HCT116 (cell line): ENCODE measurements around the gene TEX9. TPM values are rescaled to one million over a fixed set of nuclear protein-coding genes. Genes with fewer than 3 reads are reported as not detected.

Experiments used
- ATAC-seq: fragments of 200-7000 bp; cut with Tn5 transposase; 2 replicates; pipeline ENCODE4 v1.9.1; 2020; ENCODE audit warnings: mild to moderate bottlenecking, moderate library complexity
- BruUV-seq: library from RNA; stranded (reverse); fragments of 400-500 nt; replicated peaks from 2 replicates; lab custom pipeline; 2021; lab: Mats Ljungman, UMichigan
- CTCF ChIA-PET: fragments of 300-600 bp; sonication (Branson Sonifier 250); formaldehyde crosslinking; loops from one replicate; lab custom pipeline; 2021; ENCODE audit warnings: antibody characterized with exemption; lab: Charles Lee
- POLR2A ChIA-PET: fragments of 300-600, 350-600 bp; sonication (Branson Sonifier 250); formaldehyde crosslinking; loops from one replicate; lab custom pipeline; 2021; ENCODE audit warnings: antibody characterized with exemption; lab: Charles Lee
- RAD21 ChIA-PET, 2 experiments: fragments of 300-600 bp; sonication (Branson Sonifier 250); formaldehyde crosslinking; loops; one replicate each; lab custom pipeline; 2023; ENCODE audit warnings: low total read pairs in 2 of 2; ENCODE audit not compliant: uncharacterized antibody in 2 of 2, unreplicated experiment in 2 of 2, low non-redundant PET in 1 of 2; lab: Charles Lee
- DNase-seq: peaks from one replicate; pipeline ENCODE4 v3.0.0-alpha.2; 2010; ENCODE audit warnings: low read depth, low spot score
- H2AFZ ChIP-seq: fragments of 200-600 bp; shearing (Covaris generic), sonication (generic); 2 replicates; pipeline ENCODE4 v1.6.1; 2017; ENCODE audit warnings: low read depth, mixed run types, mixed read lengths, antibody characterized with exemption, low read length; ENCODE audit not compliant: poor library complexity, severe bottlenecking
- H3K27ac ChIP-seq: 2 replicates; pipeline ENCODE4 v1.5.1; 2012; ENCODE audit warnings: low read depth, low read length
- H3K27me3 ChIP-seq: fragments of 200-600 bp; sonication (generic); 2 replicates; pipeline ENCODE4 v1.6.1; 2016; ENCODE audit warnings: mixed run types, low read length, mixed read lengths; ENCODE audit not compliant: insufficient read depth
- H3K36me3 ChIP-seq, 2 experiments: fragments of 200-500 bp in 1 of 2; fragments of 200-600 bp in 1 of 2; sonication (Bioruptor generic) in 1 of 2; sonication (generic) in 1 of 2; 2 replicates each; pipeline versions ENCODE4 v1.5.1 to v1.6.1; 2014 to 2016; ENCODE audit warnings: low read length in 2 of 2, inconsistent platforms in 1 of 2, mixed read lengths in 1 of 2, mixed run types in 1 of 2; ENCODE audit not compliant: insufficient read depth in 2 of 2, control insufficient read depth in 1 of 2
- H3K4me1 ChIP-seq, 2 experiments: fragments of 200-600 bp in 1 of 2; sonication (generic) in 1 of 2; 2 replicates each; pipeline versions ENCODE4 v1.5.1 to v1.6.1; 2012 to 2017; ENCODE audit warnings: low read length in 2 of 2, inconsistent platforms in 1 of 2, mild to moderate bottlenecking in 1 of 2, mixed read lengths in 1 of 2, mixed run types in 1 of 2, moderate library complexity in 1 of 2; ENCODE audit not compliant: insufficient read depth in 2 of 2, control insufficient read depth in 1 of 2
- H3K4me2 ChIP-seq: fragments of 200-600 bp; sonication (generic); 2 replicates; pipeline ENCODE4 v1.6.1; 2017; ENCODE audit warnings: mixed run types, low read length, mixed read lengths
- H3K4me3 ChIP-seq, 2 experiments: fragments of 200-600 bp in 1 of 2; sonication (generic) in 1 of 2; replicated peaks in 1 of 2; 2 replicates each; pipeline ENCODE4 v1.5.1; 2011 to 2016; ENCODE audit warnings: low read length in 2 of 2, control low read depth in 1 of 2, low read depth in 1 of 2, mild to moderate bottlenecking in 1 of 2, mixed read lengths in 1 of 2, mixed run types in 1 of 2
- H3K79me2 ChIP-seq: fragments of 200-600 bp; sonication (generic); 2 replicates; pipeline ENCODE4 v1.6.1; 2017; ENCODE audit warnings: mild to moderate bottlenecking, mixed run types, low read length, moderate library complexity, mixed read lengths; ENCODE audit not compliant: insufficient read depth
- H3K9ac ChIP-seq: fragments of 200-600 bp; sonication (generic); 2 replicates; pipeline ENCODE4 v1.6.1; 2016; ENCODE audit warnings: low read length, mixed read lengths
- H3K9me2 ChIP-seq: fragments of 200-600 bp; sonication (generic), shearing (Covaris generic); 2 replicates; pipeline ENCODE4 v1.6.1; 2017; ENCODE audit warnings: mixed run types, mild to moderate bottlenecking, moderate library complexity; ENCODE audit not compliant: insufficient read depth
- H3K9me3 ChIP-seq, 2 experiments: fragments of 200-500 bp in 1 of 2; fragments of 200-600 bp in 1 of 2; sonication (Bioruptor generic) in 1 of 2; sonication (generic) in 1 of 2; 2 replicates each; pipeline ENCODE4 v1.6.1; 2014 to 2017; ENCODE audit warnings: low read length in 2 of 2, mixed read lengths in 2 of 2, inconsistent platforms in 1 of 2, low read depth in 1 of 2, mild to moderate bottlenecking in 1 of 2, mixed run types in 1 of 2, moderate library complexity in 1 of 2; ENCODE audit not compliant: control insufficient read depth in 1 of 2, insufficient read depth in 1 of 2
- H4K20me1 ChIP-seq: fragments of 200-600 bp; sonication (generic), shearing (Covaris generic); 2 replicates; pipeline ENCODE4 v1.6.1; 2017; ENCODE audit warnings: mixed run types, mild to moderate bottlenecking, moderate library complexity; ENCODE audit not compliant: insufficient read depth
- ATF3 ChIP-seq: IDR thresholded peaks from 2 replicates; pipeline ENCODE4 v1.6.1; 2012
- CBX3 ChIP-seq: IDR thresholded peaks from 2 replicates; pipeline ENCODE4 v1.6.1; 2012; ENCODE audit warnings: low read depth
- CEBPB ChIP-seq: IDR thresholded peaks from 2 replicates; pipeline ENCODE4 v1.6.1; 2012; ENCODE audit warnings: low read depth
- EGR1 ChIP-seq: IDR thresholded peaks from 2 replicates; pipeline ENCODE4 v1.6.1; 2012; ENCODE audit warnings: low read depth
- ELF1 ChIP-seq: IDR thresholded peaks from 2 replicates; pipeline ENCODE4 v1.6.1; 2012; ENCODE audit warnings: low read depth, borderline replicate concordance
- EZH2 ChIP-seq: fragments of 200-600 bp; sonication (generic); IDR thresholded peaks from 2 replicates; pipeline ENCODE4 v1.6.1; 2017; ENCODE audit warnings: antibody characterized with exemption, mixed run types
- EZH2phosphoT487 ChIP-seq: fragments of 200-600 bp; IDR thresholded peaks from 2 replicates; pipeline ENCODE4 v1.6.1; 2018; ENCODE audit warnings: antibody characterized with exemption, borderline replicate concordance
- FOSL1 ChIP-seq: IDR thresholded peaks from 2 replicates; pipeline ENCODE4 v1.6.1; 2012; ENCODE audit warnings: low read depth
- JUND ChIP-seq: IDR thresholded peaks from 2 replicates; pipeline ENCODE4 v1.6.1; 2012
- MAX ChIP-seq: IDR thresholded peaks from 2 replicates; pipeline ENCODE4 v1.6.1; 2012
- POLR2A ChIP-seq: IDR thresholded peaks from 2 replicates; pipeline ENCODE4 v1.7.0; 2011; ENCODE audit warnings: borderline replicate concordance; ENCODE audit not compliant: insufficient read depth, insufficient read length; ENCODE audit errors: extremely low read depth
- RAD21 ChIP-seq: IDR thresholded peaks from 2 replicates; pipeline ENCODE4 v1.6.1; 2012; ENCODE audit warnings: low read depth, mild to moderate bottlenecking
- REST ChIP-seq: IDR thresholded peaks from 2 replicates; pipeline ENCODE4 v1.6.1; 2012; ENCODE audit warnings: low read depth
- SIN3A ChIP-seq: IDR thresholded peaks from 2 replicates; pipeline ENCODE4 v1.6.1; 2012; ENCODE audit warnings: low read depth
- SP1 ChIP-seq: IDR thresholded peaks from 2 replicates; pipeline ENCODE4 v1.6.1; 2012; ENCODE audit warnings: low read depth
- TCF7L2 ChIP-seq: IDR thresholded peaks from 2 replicates; pipeline ENCODE4 v1.7.0; 2011; ENCODE audit warnings: borderline replicate concordance, inconsistent platforms; ENCODE audit not compliant: insufficient read depth, insufficient read length; ENCODE audit errors: extremely low read depth
- YY1 ChIP-seq: IDR thresholded peaks from 2 replicates; pipeline ENCODE4 v1.6.1; 2011; ENCODE audit warnings: low read length, low read depth, moderate library complexity, mild to moderate bottlenecking; ENCODE audit not compliant: insufficient replicate concordance; ENCODE audit errors: extremely low read depth
- ZFX ChIP-seq: fragments of 450-650 bp; IDR thresholded peaks from 2 replicates; pipeline ENCODE4 v1.6.1; 2017
- ZNF274 ChIP-seq: fragments of 200-500 bp; sonication (Bioruptor generic); IDR thresholded peaks from 2 replicates; pipeline ENCODE4 v1.6.1; 2014; ENCODE audit warnings: mild to moderate bottlenecking, low read depth, low read length, inconsistent platforms
- intact Hi-C: fragments of 100-400 bp; cut with micrococcal nuclease; formaldehyde crosslinking; loops from 2 replicates; pipeline ENCODE4 v1.10.0; 2022
- total RNA-seq: library from RNA; stranded (reverse); gene quantifications from one replicate; pipeline ENCODE4 v1.2.1, GENCODE V29; 2021; ENCODE audit not compliant: unreplicated experiment

The TEX9 gene
- total RNA-seq, 1 experiment from 2014 or later, result 5.2 TPM

- ATAC-seq, result no peak
- Histone ChIP-seq H3K36me3 (no peaks in the 10 kb centered on the region), H3K4me1 (peaks cover 11 to 13% of the 10 kb centered on the region in 2 experiments), H3K79me2 (no peaks in the 10 kb centered on the region), H4K20me1 (no peaks in the 10 kb centered on the region), H2AFZ (no peak overlapping the region), H3K4me3 (no peak overlapping the region), H3K27ac (no peak overlapping the region), H3K27me3 (no peaks in the 10 kb centered on the region), H3K9me2 (no peaks in the 10 kb centered on the region), H3K9me3 (no peaks in the 10 kb centered on the region), H3K9ac (no peak overlapping the region), H3K4me2 (no peak overlapping the region)
- TF ChIP-seq ZFX (no peak), JUND (no peak), SP1 (no peak), YY1 (no peak), SIN3A (no peak), ELF1 (no peak), EZH2phosphoT487 (no peak), TCF7L2 (no peak), ATF3 (no peak), RAD21 (no peak), CBX3 (no peak), MAX (no peak), CEBPB (no peak), POLR2A (no peak)
- POLR2A ChIA-PET, result no interaction called here
- DNase-seq, result no peak
- BruUV-seq, result no TSS peak
- intact Hi-C loops, result no loop called here
- RAD21 ChIA-PET, result no interaction called here
- CTCF ChIA-PET, result no interaction called here
These were observed 1.9 kb downstream of the TEX9 start for GRCh38 chr15:56367156-56367555.

GRCh38 chr15:56369234-56369633 lies 4.0 kb downstream of the TEX9 start:
- no peaks in the 10 kb centered on the region for H4K20me1 ChIP-seq
- ATAC-seq (no peak), DNase-seq (no peak)
- CTCF ChIA-PET, result no interaction called here
- no peak overlapping the region for H2AFZ ChIP-seq
- no peaks in the 10 kb centered on the region for H3K79me2 ChIP-seq
- no peaks in the 10 kb centered on the region for H3K9me3 ChIP-seq
- H3K27me3 ChIP-seq, result no peaks in the 10 kb centered on the region
- RAD21 ChIA-PET, result no interaction called here
- no peak overlapping the region for H3K4me3 ChIP-seq
- H3K4me1 ChIP-seq, result peaks cover 11 to 13% of the 10 kb centered on the region in 2 experiments
- no peak overlapping the region for H3K9ac ChIP-seq
- BruUV-seq, result no TSS peak
- POLR2A ChIA-PET, result no interaction called here
- no peaks in the 10 kb centered on the region for H3K36me3 ChIP-seq
- no peak overlapping the region for H3K4me2 ChIP-seq
- H3K9me2 ChIP-seq, result no peaks in the 10 kb centered on the region
- H3K27ac ChIP-seq, result no peak overlapping the region
- intact Hi-C loops, result no loop called here
- TF ChIP-seq EGR1, result no peak
- no peak for TF ChIP-seq SP1
- no peak for TF ChIP-seq FOSL1
- no peak for TF ChIP-seq EZH2phosphoT487
- TF ChIP-seq ZFX, result no peak
- TF ChIP-seq RAD21, result no peak
- no peak for TF ChIP-seq REST
- no peak for TF ChIP-seq TCF7L2
- TF ChIP-seq CBX3, result no peak
- TF ChIP-seq POLR2A, result no peak
- TF ChIP-seq JUND, result no peak
- no peak for TF ChIP-seq ELF1
- no peak for TF ChIP-seq EZH2
- TF ChIP-seq MAX, result no peak
- TF ChIP-seq ZNF274, result no peak
